Inflammatory macrophage treated with lipopolysaccharide for 4 hours (primary cell): ENCODE results near the gene TK1.

Experiments
- DNase-seq: peaks from one replicate; pipeline ENCODE4 v3.0.0-alpha.2; 2020

The TK1 gene

GRCh38 chr17:78219396-78220150 lies 32.7 kb upstream of the TK1 start:
- no peak for DNase-seq

GRCh38 chr17:78214706-78215061 lies 27.8 kb upstream of the TK1 start:
- DNase-seq, result no peak

GRCh38 chr17:78214016-78214705 lies 27.3 kb upstream of the TK1 start, which contains the start of gene BIRC5:
BIRC5 (plus strand) TSS chr17:78214253; CDS start chr17:78214317, 64 bp downstream.
- DNase-seq, result peak; percentile 88

GRCh38 chr17:78211032-78211431 lies 24.2 kb upstream of the TK1 start:
- no peak for DNase-seq

- no peak for DNase-seq
These were observed 23.3 kb upstream of the TK1 start for GRCh38 chr17:78210111-78210510.

GRCh38 chr17:78208486-78208885 lies 21.6 kb upstream of the TK1 start:
- DNase-seq, result no peak

GRCh38 chr17:78206298-78206697 lies 19.4 kb upstream of the TK1 start:
- DNase-seq, result no peak

- DNase-seq, result no peak
These were observed 18.4 kb upstream of the TK1 start for GRCh38 chr17:78205124-78205775.

GRCh38 chr17:78204387-78205123 lies 17.7 kb upstream of the TK1 start:
- DNase-seq, result no peak

GRCh38 chr17:78202666-78203065 lies 15.8 kb upstream of the TK1 start:
- DNase-seq, result no peak

GRCh38 chr17:78200451-78200850 lies 13.6 kb upstream of the TK1 start:
- no peak for DNase-seq

- no peak for DNase-seq
These were observed 10.4 kb upstream of the TK1 start for GRCh38 chr17:78197147-78197832.

- no peak for DNase-seq
These were observed 9.9 kb upstream of the TK1 start for GRCh38 chr17:78196716-78197115.

- DNase-seq, result peak; percentile 59
These were observed 716 bp downstream of the TK1 start for GRCh38 chr17:78185981-78186691.

- no peak for DNase-seq
These were observed 2.0 kb downstream of the TK1 start for GRCh38 chr17:78184868-78185267.

GRCh38 chr17:78184351-78184750 lies 2.5 kb downstream of the TK1 start:
- no peak for DNase-seq

GRCh38 chr17:78183916-78184315 lies 2.9 kb downstream of the TK1 start:
- no peak for DNase-seq

- no peak for DNase-seq
These were observed 4.3 kb downstream of the TK1 start for GRCh38 chr17:78182504-78182903.

GRCh38 chr17:78180508-78180907 lies 6.3 kb downstream of the TK1 start:
- DNase-seq, result no peak

GRCh38 chr17:78180083-78180482 lies 6.8 kb downstream of the TK1 start:
- DNase-seq, result peak; percentile 33

- DNase-seq, result peak; percentile 83
These were observed 7.5 kb downstream of the TK1 start for GRCh38 chr17:78179372-78179771.

- DNase-seq, result peak; percentile 58
These were observed 10.3 kb downstream of the TK1 start for GRCh38 chr17:78176548-78177025.
